B cell (primary cell): ENCODE results near the gene NMNAT2. TPM values are rescaled to one million over a fixed set of nuclear protein-coding genes. Genes with fewer than 3 reads are reported as not detected.

Experiments
- ATAC-seq: fragments of 200-7000 bp; cut with Tn5 transposase; one replicate; pipeline ENCODE4 v1.10.0; 2021; ENCODE audit warnings: low read depth, mild to moderate bottlenecking, moderate number of reproducible peaks, moderate library complexity
- CTCF ChIA-PET: fragments of 350-600 bp; sonication (Branson Sonifier 250); formaldehyde crosslinking; loops from one replicate; lab custom pipeline; 2021; ENCODE audit warnings: antibody characterized with exemption, inconsistent platforms; lab: Charles Lee
- POLR2A ChIA-PET: fragments of 350-600 bp; sonication (Branson Sonifier 250); formaldehyde crosslinking; loops from one replicate; lab custom pipeline; 2021; ENCODE audit warnings: antibody characterized with exemption; lab: Charles Lee
- DNase-seq: peaks from one replicate; pipeline ENCODE4 v3.0.0; 2013
- H2AFZ ChIP-seq: 2 replicates; pipeline ENCODE4 v1.6.1; 2012; ENCODE audit warnings: mild to moderate bottlenecking, low read depth, low read length; ENCODE audit not compliant: insufficient read depth, poor library complexity, severe bottlenecking
- H3K27ac ChIP-seq, 2 donors: 1 replicate in 1 of 2; 2 replicates in 1 of 2; pipeline ENCODE4 v1.5.1; 2012 to 2013; ENCODE audit warnings: low read length in 2 of 2, mild to moderate bottlenecking in 2 of 2, moderate library complexity in 1 of 2
- H3K27me3 ChIP-seq, 4 experiments: fragments of 200-600 bp in 1 of 4; sonication (generic) in 1 of 4; replicated peaks in 1 of 4; 1 replicate in 2 of 4; 2 replicates in 2 of 4; pipeline versions ENCODE4 v1.6.1 to v1.7.0; 2013 to 2016; ENCODE audit warnings: low read length in 3 of 4, mild to moderate bottlenecking in 2 of 4, mixed read lengths in 1 of 4, moderate library complexity in 1 of 4; ENCODE audit not compliant: insufficient read depth in 4 of 4, control insufficient read depth in 3 of 4; ENCODE audit errors: control extremely low read depth in 1 of 4
- H3K36me3 ChIP-seq, 2 experiments: replicated peaks in 1 of 2; 1 replicate in 1 of 2; 2 replicates in 1 of 2; pipeline versions ENCODE4 v1.6.1 to v1.7.1; 2013; ENCODE audit warnings: low read length in 1 of 2; ENCODE audit not compliant: insufficient read depth in 2 of 2, control insufficient read depth in 1 of 2; ENCODE audit errors: control extremely low read depth in 1 of 2, extremely low read depth in 1 of 2
- H3K4me1 ChIP-seq, 2 donors: fragments of 200-600 bp in 1 of 2; sonication (generic) in 1 of 2; 1 replicate in 1 of 2; 2 replicates in 1 of 2; pipeline versions ENCODE4 v1.5.1 to v1.6.1; 2013 to 2017; ENCODE audit warnings: low read length in 2 of 2; ENCODE audit not compliant: control insufficient read depth in 2 of 2, insufficient read depth in 2 of 2
- H3K4me2 ChIP-seq: replicated peaks from 2 replicates; pipeline ENCODE3; 2012; ENCODE audit warnings: mild to moderate bottlenecking, low read depth, low read length; ENCODE audit not compliant: poor library complexity, severe bottlenecking
- H3K4me3 ChIP-seq, 5 experiments: fragments of 200-600 bp in 1 of 5; sonication (generic) in 1 of 5; 1 replicate in 3 of 5; 2 replicates in 2 of 5; pipeline versions ENCODE4 v1.5.1 to v1.7.0; 2011 to 2016; ENCODE audit warnings: low read length in 4 of 5, mild to moderate bottlenecking in 4 of 5, low read depth in 2 of 5, control low read depth in 1 of 5, moderate library complexity in 1 of 5; ENCODE audit not compliant: insufficient read depth in 1 of 5; ENCODE audit errors: control extremely low read depth in 1 of 5, extremely low read depth in 1 of 5
- H3K79me2 ChIP-seq: fragments of 200-600 bp; sonication (generic); one replicate; pipeline ENCODE4 v1.6.0; 2016; ENCODE audit warnings: low read length; ENCODE audit not compliant: control insufficient read depth, insufficient read depth
- H3K9ac ChIP-seq: fragments of 200-600 bp; sonication (generic); 2 replicates; pipeline ENCODE4 v1.6.1; 2017; ENCODE audit warnings: mild to moderate bottlenecking, low read length, moderate library complexity
- H3K9me3 ChIP-seq, 3 donors: one replicate each; pipeline versions ENCODE4 v1.6.1 to v1.7.1; 2013; ENCODE audit warnings: low read length in 2 of 3; ENCODE audit not compliant: control insufficient read depth in 2 of 3, insufficient read depth in 1 of 3; ENCODE audit errors: control extremely low read depth in 1 of 3
- H4K20me1 ChIP-seq: 2 replicates; pipeline ENCODE4 v1.6.0; 2012; ENCODE audit warnings: mild to moderate bottlenecking, low read length; ENCODE audit not compliant: insufficient read depth, control insufficient read depth, poor library complexity, severe bottlenecking
- H3K27ac Mint-ChIP-seq: one replicate; pipeline ENCODE4 v1.8.0; 2021; ENCODE audit warnings: mixed read lengths
- H3K27me3 Mint-ChIP-seq: one replicate; pipeline ENCODE4 v1.8.0; 2021; ENCODE audit warnings: mixed read lengths
- H3K4me1 Mint-ChIP-seq: one replicate; pipeline ENCODE4 v1.8.0; 2021; ENCODE audit warnings: mixed read lengths
- H3K4me3 Mint-ChIP-seq: one replicate; pipeline ENCODE4 v1.8.0; 2021; ENCODE audit warnings: mixed read lengths
- H3K9me3 Mint-ChIP-seq: one replicate; pipeline ENCODE4 v1.8.0; 2022; ENCODE audit warnings: mixed read lengths; ENCODE audit not compliant: insufficient read depth
- EZH2 ChIP-seq: IDR thresholded peaks from 2 replicates; pipeline ENCODE4 v1.6.1; 2012; ENCODE audit warnings: borderline replicate concordance, low read depth, mild to moderate bottlenecking, moderate library complexity, low read length; ENCODE audit not compliant: insufficient read depth, poor library complexity, severe bottlenecking
- WGBS: methylation state at CpG from one replicate; pipeline ENCODE4 v1.1.5; 2013; ENCODE audit warnings: missing lambda C conversion rate; ENCODE audit not compliant: insufficient coverage; 5-methylcytosine and 5-hydroxymethylcytosine counted together
- intact Hi-C: fragments of 100-400 bp; cut with micrococcal nuclease; formaldehyde crosslinking; loops from one replicate; pipeline ENCODE4 v1.10.0; 2022
- polyA plus RNA-seq: library from polyadenylated mRNA; depleted of rRNA; stranded (reverse); fragments of >200 nt; gene quantifications from 2 replicates; pipeline ENCODE4 v1.2.3, GENCODE V29; 2012
- total RNA-seq, 2 donors: library from RNA; stranded (reverse); fragments of 120-200 nt in 1 of 2; gene quantifications; 1 replicate in 1 of 2; 2 replicates in 1 of 2; pipeline versions ENCODE4 v1.2.3 to v1.2.4, GENCODE V29; 2013 to 2022
- TF ChIP-seq, protein P1 (sequence below): fragments of 200-600 bp; IDR thresholded peaks from one replicate; pipeline ENCODE4 v1.8.0; 2022; ENCODE audit warnings: antibody characterized with exemption, mild to moderate bottlenecking

Gene NMNAT2
- total and polyA plus RNA-seq, 2 donors (not counting 1 experiment from before 2014, with no cell fraction given): not detected

DNA sequence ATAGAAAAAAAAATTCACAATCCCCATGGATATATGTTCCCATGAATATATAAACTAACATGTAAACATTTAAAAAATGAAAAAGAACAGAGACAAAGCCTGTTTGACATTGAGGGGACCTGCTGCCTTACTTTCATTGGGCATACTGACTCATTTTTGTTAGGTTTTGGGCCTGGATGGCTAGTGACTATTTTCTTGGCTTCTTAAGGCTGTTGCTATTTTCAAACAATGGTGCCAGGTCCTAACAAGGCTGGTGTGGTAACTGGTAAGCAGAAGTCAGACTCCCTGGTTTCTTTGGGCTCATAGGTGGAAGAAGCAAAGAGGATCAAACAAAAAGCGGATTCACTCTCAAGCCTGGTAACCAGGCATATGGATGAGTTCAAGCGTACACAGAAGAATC is 181.1 kb downstream of the NMNAT2 start:
- intact Hi-C loops: no loop called here
- 100% methylated on average over 1 of the region's 2 CpGs for WGBS

DNA sequence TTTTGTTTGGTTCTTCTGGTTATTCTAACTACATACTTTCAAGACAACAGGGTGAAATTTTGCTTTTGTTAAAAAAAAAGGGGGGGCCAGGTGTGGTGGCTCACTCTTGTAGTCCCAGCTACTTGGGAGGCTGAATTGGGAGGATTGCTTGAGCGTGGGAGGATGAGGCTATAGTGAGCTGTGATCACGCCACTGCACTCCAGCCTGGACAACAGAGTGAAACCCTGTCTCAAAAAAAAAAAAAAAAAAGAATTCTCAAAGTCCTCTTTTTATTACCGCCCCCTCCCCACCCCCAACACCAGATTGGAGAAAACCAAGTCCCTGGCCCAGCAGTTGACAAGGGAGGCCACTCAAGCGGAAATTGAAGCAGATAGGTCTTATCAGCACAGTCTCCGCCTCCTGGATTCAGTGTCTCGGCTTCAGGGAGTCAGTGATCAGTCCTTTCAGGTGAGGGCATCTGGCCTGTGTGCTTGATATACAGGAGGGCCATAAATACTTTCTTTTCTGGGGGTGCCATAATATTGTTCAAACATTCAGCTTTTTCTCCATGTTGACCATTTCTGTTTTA is 181.9 kb downstream of the NMNAT2 start:
- intact Hi-C loops: no loop called here
- H3K9me3 Mint-ChIP-seq: no peaks in the 10 kb centered on the region
- no peak overlapping the region for H3K4me3 Mint-ChIP-seq
- no peak overlapping the region for H3K27ac Mint-ChIP-seq
- ATAC-seq (no peak), DNase-seq (no peak)
- Histone ChIP-seq H3K79me2 (no peaks in the 10 kb centered on the region), H3K9me3 (no peaks in the 10 kb centered on the region), H2AFZ (no peak overlapping the region), H3K27me3 (peaks cover 0 to 10% (median 2%) of the 10 kb centered on the region in 4 experiments), H3K27ac (no peak overlapping the region), H3K4me3 (no peak overlapping the region), H3K4me1 (no peaks in the 10 kb centered on the region), H4K20me1 (no peaks in the 10 kb centered on the region), H3K4me2 (no peak overlapping the region), H3K36me3 (no peaks in the 10 kb centered on the region), H3K9ac (no peak overlapping the region)
- ChIA-PET POLR2A (no interaction called here), CTCF (no interaction called here)
- peaks cover 2% of the 10 kb centered on the region for H3K4me1 Mint-ChIP-seq
- TF ChIP-seq, protein P1, sequence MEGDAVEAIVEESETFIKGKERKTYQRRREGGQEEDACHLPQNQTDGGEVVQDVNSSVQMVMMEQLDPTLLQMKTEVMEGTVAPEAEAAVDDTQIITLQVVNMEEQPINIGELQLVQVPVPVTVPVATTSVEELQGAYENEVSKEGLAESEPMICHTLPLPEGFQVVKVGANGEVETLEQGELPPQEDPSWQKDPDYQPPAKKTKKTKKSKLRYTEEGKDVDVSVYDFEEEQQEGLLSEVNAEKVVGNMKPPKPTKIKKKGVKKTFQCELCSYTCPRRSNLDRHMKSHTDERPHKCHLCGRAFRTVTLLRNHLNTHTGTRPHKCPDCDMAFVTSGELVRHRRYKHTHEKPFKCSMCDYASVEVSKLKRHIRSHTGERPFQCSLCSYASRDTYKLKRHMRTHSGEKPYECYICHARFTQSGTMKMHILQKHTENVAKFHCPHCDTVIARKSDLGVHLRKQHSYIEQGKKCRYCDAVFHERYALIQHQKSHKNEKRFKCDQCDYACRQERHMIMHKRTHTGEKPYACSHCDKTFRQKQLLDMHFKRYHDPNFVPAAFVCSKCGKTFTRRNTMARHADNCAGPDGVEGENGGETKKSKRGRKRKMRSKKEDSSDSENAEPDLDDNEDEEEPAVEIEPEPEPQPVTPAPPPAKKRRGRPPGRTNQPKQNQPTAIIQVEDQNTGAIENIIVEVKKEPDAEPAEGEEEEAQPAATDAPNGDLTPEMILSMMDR: no peak
- no peak for TF ChIP-seq EZH2
- H3K27me3 Mint-ChIP-seq: peaks cover 8% of the 10 kb centered on the region
- no CpG with 5 or more reads among the region's 6 CpGs for WGBS

More for the DNA sequence above, 181.1 kb downstream of the NMNAT2 start:
- Histone ChIP-seq H3K4me1 (no peaks in the 10 kb centered on the region), H3K4me2 (no peak overlapping the region), H3K79me2 (no peaks in the 10 kb centered on the region), H2AFZ (no peak overlapping the region), H3K36me3 (no peaks in the 10 kb centered on the region), H3K9ac (no peak overlapping the region), H3K27ac (no peak overlapping the region), H4K20me1 (no peaks in the 10 kb centered on the region), H3K27me3 (peaks cover 0 to 10% (median 2%) of the 10 kb centered on the region in 4 experiments), H3K4me3 (no peak overlapping the region), H3K9me3 (no peaks in the 10 kb centered on the region)
- Mint-ChIP-seq H3K27ac (no peak overlapping the region), H3K4me1 (peaks cover 2% of the 10 kb centered on the region), H3K9me3 (no peaks in the 10 kb centered on the region), H3K4me3 (no peak overlapping the region), H3K27me3 (peaks cover 15% of the 10 kb centered on the region)
- no peak for TF ChIP-seq EZH2
- TF ChIP-seq, protein P1: no peak
- ATAC-seq: no peak
- DNase-seq: no peak
- POLR2A ChIA-PET: no interaction called here
- CTCF ChIA-PET: interaction anchor here (1.1 kb wide), 1 partner anchor 458 kb away, joined by 3 read pairs; no protein-coding TSS in a partner anchor
